H1 (cell line): ENCODE results near the gene ELAVL1. TPM values are rescaled to one million over a fixed set of nuclear protein-coding genes. Genes with fewer than 3 reads are reported as not detected.

Source experiments
- ASH2L ChIP-seq: fragments of 200-600, 300-600 bp; sonication (generic); IDR thresholded peaks from one replicate; pipeline ENCODE4 v1.7.1; 2017; ENCODE audit warnings: low read length
- BACH1 ChIP-seq: IDR thresholded peaks from 2 replicates; pipeline ENCODE4 v1.6.1; 2012; ENCODE audit warnings: low read length, improper control_type of control experiment
- CTBP2 ChIP-seq: IDR thresholded peaks from 2 replicates; pipeline ENCODE4 v1.7.0; 2011; ENCODE audit warnings: borderline replicate concordance, mild to moderate bottlenecking, moderate library complexity, mixed read lengths, low read length; ENCODE audit not compliant: insufficient read depth, insufficient read length
- EGR1 ChIP-seq: IDR thresholded peaks from 2 replicates; pipeline ENCODE4 v1.6.1; 2011; ENCODE audit warnings: low read depth, low read length, borderline replicate concordance
- EP300 ChIP-seq, 2 experiments: IDR thresholded peaks; 1 replicate in 1 of 2; 2 replicates in 1 of 2; pipeline ENCODE4 v1.6.1; 2011 to 2012; ENCODE audit warnings: low read depth in 2 of 2, low read length in 2 of 2, mild to moderate bottlenecking in 2 of 2, borderline replicate concordance in 1 of 2, inconsistent platforms in 1 of 2, moderate library complexity in 1 of 2
- EZH2 ChIP-seq: fragments of 200-600 bp; sonication (generic); IDR thresholded peaks from 2 replicates; pipeline ENCODE4 v1.7.1; 2012; ENCODE audit warnings: low read depth, mild to moderate bottlenecking, moderate library complexity, low read length, inconsistent platforms; ENCODE audit not compliant: severe bottlenecking
- FOSL1 ChIP-seq: IDR thresholded peaks from 2 replicates; pipeline ENCODE4 v1.6.1; 2011; ENCODE audit warnings: mild to moderate bottlenecking, low read depth, low read length, moderate library complexity; ENCODE audit not compliant: insufficient read depth
- GABPA ChIP-seq: IDR thresholded peaks from 2 replicates; pipeline ENCODE4 v1.6.1; 2011; ENCODE audit warnings: mild to moderate bottlenecking, low read length, moderate library complexity, borderline replicate concordance; ENCODE audit not compliant: insufficient read depth
- HDAC2 ChIP-seq, 2 experiments: fragments of 300-600 bp in 1 of 2; sonication (generic) in 1 of 2; IDR thresholded peaks; 2 replicates each; pipeline ENCODE4 v1.6.1; 2011 to 2012; ENCODE audit warnings: low read depth in 2 of 2, low read length in 2 of 2, mild to moderate bottlenecking in 2 of 2, moderate library complexity in 2 of 2, borderline replicate concordance in 1 of 2, inconsistent platforms in 1 of 2
- HDAC6 ChIP-seq: IDR thresholded peaks from one replicate; pipeline ENCODE4 v1.7.1; 2012; ENCODE audit warnings: low read depth, mild to moderate bottlenecking, inconsistent platforms, low read length, moderate library complexity
- KDM1A ChIP-seq: fragments of 200-600, 300-600 bp; sonication (generic); IDR thresholded peaks from 2 replicates; pipeline ENCODE4 v1.7.1; 2016; ENCODE audit warnings: mild to moderate bottlenecking, low read length, borderline replicate concordance
- POLR2A ChIP-seq, 2 experiments: IDR thresholded peaks; 1 replicate in 1 of 2; 2 replicates in 1 of 2; pipeline ENCODE4 v1.6.1; 2011; ENCODE audit warnings: low read depth in 2 of 2, low read length in 2 of 2, mild to moderate bottlenecking in 2 of 2; ENCODE audit errors: control extremely low read depth in 1 of 2
- POU5F1 ChIP-seq: IDR thresholded peaks from 2 replicates; pipeline ENCODE4 v1.6.1; 2011; ENCODE audit warnings: low read depth, mild to moderate bottlenecking, low read length, moderate library complexity
- RAD21 ChIP-seq, 2 experiments: IDR thresholded peaks in 1 of 2; conservative IDR thresholded peaks in 1 of 2; 2 replicates each; pipeline ENCODE4 v1.6.1; 2011; ENCODE audit warnings: low read depth in 2 of 2, low read length in 2 of 2, improper control_type of control experiment in 1 of 2, inconsistent platforms in 1 of 2, mild to moderate bottlenecking in 1 of 2, moderate library complexity in 1 of 2
- SP1 ChIP-seq: IDR thresholded peaks from 2 replicates; pipeline ENCODE4 v1.6.1; 2011; ENCODE audit warnings: low read depth, low read length
- SRF ChIP-seq: IDR thresholded peaks from 2 replicates; pipeline ENCODE4 v1.6.1; 2011; ENCODE audit warnings: mild to moderate bottlenecking, low read depth, low read length, moderate library complexity
- SUZ12 ChIP-seq: fragments of 200-600 bp; sonication (generic); IDR thresholded peaks from 2 replicates; pipeline ENCODE4 v1.6.1; 2012; ENCODE audit warnings: mild to moderate bottlenecking, inconsistent platforms, low read length, moderate library complexity, mixed read lengths
- TAF7 ChIP-seq: optimal IDR thresholded peaks from 2 replicates; pipeline ENCODE3; 2011; ENCODE audit warnings: low read depth, mild to moderate bottlenecking, inconsistent platforms, low read length, moderate library complexity, borderline replicate concordance
- polyA plus RNA-seq, 7 experiments: library from polyadenylated mRNA; depleted of rRNA in 3 of 7; stranded (reverse) in 5 of 7; unstranded in 2 of 7; fragments of >200 nt in 5 of 7; fragments of 200-250 nt in 2 of 7; gene quantifications; 1 replicate in 5 of 7; 2 replicates in 1 of 7; 4 replicates in 1 of 7; pipeline versions ENCODE4 v1.2.1 to v1.2.3, GENCODE V29; 2011 to 2013; ENCODE audit warnings: missing spikeins in 2 of 7, mixed read lengths in 2 of 7
- total RNA-seq: library from RNA; stranded (reverse); fragmentation: NEBNext Ultra II Directional; extraction: Animal tissue kit (Norgen Biotek cat#: 25700); gene quantifications from 2 replicates; pipeline ENCODE4 v1.2.1, GENCODE V29; 2021
- TF ChIP-seq, protein P1 (sequence below), 3 experiments: IDR thresholded peaks; 1 replicate in 2 of 3; 2 replicates in 1 of 3; pipeline versions ENCODE4 v1.5.1 to v1.6.1; 2011; ENCODE audit warnings: low read length in 3 of 3, mild to moderate bottlenecking in 3 of 3, inconsistent platforms in 2 of 3, low read depth in 1 of 3, moderate library complexity in 1 of 3; ENCODE audit not compliant: insufficient read depth in 1 of 3; ENCODE audit errors: control extremely low read depth in 1 of 3
- TF ChIP-seq, protein P2 (sequence below): IDR thresholded peaks from 2 replicates; pipeline ENCODE4 v1.6.1; 2011; ENCODE audit warnings: low read depth, mild to moderate bottlenecking, low read length; ENCODE audit not compliant: insufficient read depth

Gene ELAVL1
- total and polyA plus RNA-seq, 2 of the 8 experiments (the other 6 are each of a cell fraction or from before 2014, with no cell fraction given) = 56.7 to 163 TPM

DNA sequence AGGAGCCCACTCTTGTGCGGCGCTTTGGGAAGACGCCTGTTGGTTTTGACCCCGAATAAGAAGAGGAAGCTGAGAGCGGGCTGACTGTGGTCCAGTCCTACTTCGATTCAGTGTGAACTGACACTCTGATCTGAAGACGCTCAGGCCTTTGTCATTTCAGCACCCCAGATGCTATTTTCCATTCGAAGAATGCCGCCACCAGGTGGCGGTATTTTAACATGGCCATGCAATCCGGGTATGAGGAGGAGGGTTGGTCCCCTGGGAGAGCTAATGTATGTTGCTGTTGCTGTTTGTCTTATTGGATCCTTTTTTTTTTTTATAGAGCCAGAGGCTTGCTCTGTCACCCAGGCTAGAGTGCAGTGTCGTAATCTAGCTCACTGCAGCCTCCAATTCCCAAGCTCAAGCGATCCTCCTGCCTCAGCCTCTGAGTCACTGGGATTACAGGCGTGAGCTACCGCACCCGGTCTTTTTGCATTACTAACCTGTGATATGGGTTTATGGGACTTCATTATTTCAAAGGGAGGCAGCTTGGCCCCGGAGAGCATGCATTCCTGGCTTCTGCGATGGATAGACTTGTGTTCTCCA lies 61.2 kb downstream of the ELAVL1 start (continued):
- TF ChIP-seq, protein P1, sequence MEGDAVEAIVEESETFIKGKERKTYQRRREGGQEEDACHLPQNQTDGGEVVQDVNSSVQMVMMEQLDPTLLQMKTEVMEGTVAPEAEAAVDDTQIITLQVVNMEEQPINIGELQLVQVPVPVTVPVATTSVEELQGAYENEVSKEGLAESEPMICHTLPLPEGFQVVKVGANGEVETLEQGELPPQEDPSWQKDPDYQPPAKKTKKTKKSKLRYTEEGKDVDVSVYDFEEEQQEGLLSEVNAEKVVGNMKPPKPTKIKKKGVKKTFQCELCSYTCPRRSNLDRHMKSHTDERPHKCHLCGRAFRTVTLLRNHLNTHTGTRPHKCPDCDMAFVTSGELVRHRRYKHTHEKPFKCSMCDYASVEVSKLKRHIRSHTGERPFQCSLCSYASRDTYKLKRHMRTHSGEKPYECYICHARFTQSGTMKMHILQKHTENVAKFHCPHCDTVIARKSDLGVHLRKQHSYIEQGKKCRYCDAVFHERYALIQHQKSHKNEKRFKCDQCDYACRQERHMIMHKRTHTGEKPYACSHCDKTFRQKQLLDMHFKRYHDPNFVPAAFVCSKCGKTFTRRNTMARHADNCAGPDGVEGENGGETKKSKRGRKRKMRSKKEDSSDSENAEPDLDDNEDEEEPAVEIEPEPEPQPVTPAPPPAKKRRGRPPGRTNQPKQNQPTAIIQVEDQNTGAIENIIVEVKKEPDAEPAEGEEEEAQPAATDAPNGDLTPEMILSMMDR (IDR thresholded peaks at IDR 0.05; ENCODE audit: control extremely low read depth in 1 of 3, insufficient read depth in 1 of 3, low read depth in 1 of 3, low read length in 3 of 3) = peak; percentile 53 to 75 (median 71)
- TF ChIP-seq EP300 (IDR thresholded peaks at IDR 0.05; ENCODE audit: borderline replicate concordance in 1 of 2, low read depth in 2 of 2, low read length in 2 of 2) (no peak), SRF (no peak), FOSL1 (no peak), ASH2L (no peak), CTBP2 (no peak), EGR1 (no peak), KDM1A (peak; percentile 84), HDAC2 (IDR thresholded peaks at IDR 0.05; ENCODE audit: borderline replicate concordance in 1 of 2, low read depth in 2 of 2, low read length in 2 of 2) (0 out of 4 replicates have a peak, but pooled peaks of 1 of the 2 experiments have one; percentile 48), SP1 (no peak), HDAC6 (no peak), SUZ12 (no peak), EZH2 (no peak), TAF7 (no peak), POU5F1 (no peak), RAD21 (IDR thresholded peaks at IDR 0.05 in 1 of 2, conservative IDR thresholded peaks at IDR 0.05 in 1 of 2; ENCODE audit: low read depth in 2 of 2, low read length in 2 of 2) (peak; percentile 48 to 72), GABPA (no peak), POLR2A (IDR thresholded peaks at IDR 0.05; ENCODE audit: control extremely low read depth in 1 of 2, low read depth in 2 of 2, low read length in 2 of 2) (no peak), BACH1 (no peak)
- TF ChIP-seq, protein P2, sequence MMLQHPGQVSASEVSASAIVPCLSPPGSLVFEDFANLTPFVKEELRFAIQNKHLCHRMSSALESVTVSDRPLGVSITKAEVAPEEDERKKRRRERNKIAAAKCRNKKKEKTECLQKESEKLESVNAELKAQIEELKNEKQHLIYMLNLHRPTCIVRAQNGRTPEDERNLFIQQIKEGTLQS = no peak
